ENCODE data around the gene SCML1.

The SCML1 gene

DNA sequence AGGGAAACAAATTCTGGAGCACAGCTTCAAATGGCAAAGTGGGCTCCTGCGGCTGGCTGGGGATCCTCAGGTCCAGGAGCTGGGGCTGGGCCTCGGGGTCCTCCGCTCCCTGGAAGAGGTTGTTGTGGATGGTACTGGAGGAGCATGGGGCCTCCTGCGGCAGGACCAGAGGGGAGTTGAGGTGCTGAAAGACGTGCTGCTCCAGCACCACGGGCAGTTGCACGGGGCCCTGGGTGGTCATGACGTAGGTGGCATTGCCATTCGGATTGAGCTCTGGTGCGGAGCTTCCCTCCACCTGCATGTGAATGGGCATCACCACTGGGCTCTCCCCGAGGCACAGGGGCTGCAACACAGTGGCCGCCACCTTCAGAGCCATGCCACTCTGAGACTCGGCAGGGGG, 64.1 kb downstream of the SCML1 start:
- no peak for DNase-seq

DNA sequence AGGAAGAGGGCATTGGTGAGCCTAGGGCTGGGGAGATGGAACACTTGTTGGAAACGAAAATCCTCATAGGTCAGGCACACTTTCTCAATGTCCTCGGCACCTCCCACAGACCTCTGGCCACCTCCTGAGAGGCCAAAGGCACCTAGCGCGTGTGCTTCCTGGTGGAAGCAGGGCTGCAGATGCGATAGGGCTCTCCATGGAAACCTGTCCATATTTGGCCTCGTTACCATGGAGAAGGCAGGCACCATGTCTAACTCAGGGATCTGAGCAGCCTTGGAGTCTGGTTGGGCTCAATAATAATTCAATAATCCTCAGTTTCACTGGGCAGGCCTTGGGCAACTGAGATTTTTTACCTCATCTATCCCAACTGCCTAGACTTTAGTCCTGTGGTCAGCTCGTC, 65.5 kb downstream of the SCML1 start:
- no peak for DNase-seq

GRCh38 chrX:17803449-17803848, 66.2 kb downstream of the SCML1 start:
- DNase-seq: no peak
